Lower lobe of right lung (tissue), 2 donors: ENCODE results near the gene CERS2. TPM values are rescaled to one million over a fixed set of nuclear protein-coding genes. Genes with fewer than 3 reads are reported as not detected.

Source experiments
- ATAC-seq, 2 donors: fragments of 200-7000 bp; cut with Tn5 transposase; one replicate each; pipeline ENCODE4 v1.9.1; 2020 to 2022; ENCODE audit warnings: mild to moderate bottlenecking in 2 of 2, moderate library complexity in 2 of 2
- DNase-seq: peaks from one replicate; pipeline ENCODE4 v3.0.0-alpha.2; 2020
- H3K27ac ChIP-seq: fragments of 200-600 bp; one replicate; pipeline ENCODE4 v1.8.0; 2022
- H3K27me3 ChIP-seq: fragments of 200-600 bp; one replicate; pipeline ENCODE4 v1.8.0; 2022; ENCODE audit warnings: low read depth
- H3K36me3 ChIP-seq: fragments of 200-600 bp; one replicate; pipeline ENCODE4 v1.8.0; 2022; ENCODE audit warnings: mild to moderate bottlenecking
- H3K4me1 ChIP-seq: fragments of 200-600 bp; one replicate; pipeline ENCODE4 v1.8.0; 2022
- H3K4me3 ChIP-seq: fragments of 200-600 bp; one replicate; pipeline ENCODE4 v1.8.0; 2022; ENCODE audit warnings: mild to moderate bottlenecking
- H3K9me3 ChIP-seq: fragments of 200-600 bp; one replicate; pipeline ENCODE4 v1.8.0; 2022
- intact Hi-C: fragments of 100-400 bp; cut with DNase I; formaldehyde crosslinking; loops from one replicate; pipeline ENCODE4 v1.11.0; 2022
- total RNA-seq: library from RNA; stranded (reverse); fragmentation: NEBNext Ultra II Directional; extraction: Animal tissue kit (Norgen Biotek cat#: 25700); gene quantifications from one replicate; pipeline ENCODE4 v1.2.1, GENCODE V29; 2021
- TF ChIP-seq, protein P1 (sequence below): fragments of 200-600 bp; IDR thresholded peaks from one replicate; pipeline ENCODE4 v1.8.0; 2022; ENCODE audit warnings: antibody characterized with exemption, mild to moderate bottlenecking
- donor health status: DM: no; HTN: yes; CAD: no; lungs with severe emphysema.

The CERS2 gene
- total RNA-seq, 1 donor from 2014 or later: 297 TPM

DNA sequence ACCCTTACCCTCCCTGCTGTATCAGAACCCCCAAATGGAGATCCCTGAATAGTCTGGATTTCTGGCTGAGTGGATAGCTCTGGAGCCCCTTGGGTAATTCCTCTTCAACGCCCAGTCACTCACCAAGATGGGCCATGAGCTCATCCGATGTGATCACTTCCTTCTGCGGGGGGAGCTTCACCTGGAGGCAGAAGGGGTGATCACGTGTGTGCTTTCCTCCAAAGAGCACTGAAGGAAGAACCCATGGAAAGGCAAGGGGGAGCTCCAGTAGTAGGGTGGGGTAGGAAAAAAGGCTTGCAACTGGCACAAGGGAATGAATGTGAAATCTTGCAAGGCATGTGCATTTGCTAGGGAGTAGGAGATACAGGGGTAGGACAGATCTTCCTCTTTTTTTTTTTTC is 27.0 kb upstream of the CERS2 start:
- TF ChIP-seq, protein P1, sequence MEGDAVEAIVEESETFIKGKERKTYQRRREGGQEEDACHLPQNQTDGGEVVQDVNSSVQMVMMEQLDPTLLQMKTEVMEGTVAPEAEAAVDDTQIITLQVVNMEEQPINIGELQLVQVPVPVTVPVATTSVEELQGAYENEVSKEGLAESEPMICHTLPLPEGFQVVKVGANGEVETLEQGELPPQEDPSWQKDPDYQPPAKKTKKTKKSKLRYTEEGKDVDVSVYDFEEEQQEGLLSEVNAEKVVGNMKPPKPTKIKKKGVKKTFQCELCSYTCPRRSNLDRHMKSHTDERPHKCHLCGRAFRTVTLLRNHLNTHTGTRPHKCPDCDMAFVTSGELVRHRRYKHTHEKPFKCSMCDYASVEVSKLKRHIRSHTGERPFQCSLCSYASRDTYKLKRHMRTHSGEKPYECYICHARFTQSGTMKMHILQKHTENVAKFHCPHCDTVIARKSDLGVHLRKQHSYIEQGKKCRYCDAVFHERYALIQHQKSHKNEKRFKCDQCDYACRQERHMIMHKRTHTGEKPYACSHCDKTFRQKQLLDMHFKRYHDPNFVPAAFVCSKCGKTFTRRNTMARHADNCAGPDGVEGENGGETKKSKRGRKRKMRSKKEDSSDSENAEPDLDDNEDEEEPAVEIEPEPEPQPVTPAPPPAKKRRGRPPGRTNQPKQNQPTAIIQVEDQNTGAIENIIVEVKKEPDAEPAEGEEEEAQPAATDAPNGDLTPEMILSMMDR: no peak
- DNase-seq (no peak), ATAC-seq (no peak)
- Histone ChIP-seq H3K27ac (peak overlapping the region; percentile 39), H3K9me3 (no peaks in the 10 kb centered on the region), H3K4me1 (peaks cover 45% of the 10 kb centered on the region), H3K36me3 (peaks cover 59% of the 10 kb centered on the region), H3K4me3 (no peak overlapping the region), H3K27me3 (no peaks in the 10 kb centered on the region)
- intact Hi-C loops: no loop called here

DNA sequence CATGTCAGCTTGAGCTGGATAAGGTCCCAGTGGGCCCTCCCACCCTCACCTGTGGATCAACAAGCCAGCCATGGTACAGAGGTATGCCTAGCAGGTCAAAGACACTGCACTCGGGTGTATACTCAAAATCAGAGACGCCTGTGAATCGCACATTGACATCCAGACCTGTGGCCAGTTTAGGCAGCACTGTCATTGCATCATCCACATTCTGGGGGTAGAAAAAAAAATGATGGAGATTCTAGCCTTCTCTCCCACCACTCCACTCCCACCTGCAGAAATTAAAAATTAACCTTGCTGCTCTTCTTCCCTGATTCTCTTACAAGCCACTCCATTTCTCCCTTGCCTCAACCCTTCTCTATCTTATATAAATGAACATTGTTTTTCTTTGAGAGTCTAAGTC is 25.8 kb upstream of the CERS2 start:
- no peak overlapping the region for H3K4me3 ChIP-seq
- no peak for ATAC-seq
- DNase-seq: no peak
- peaks cover 54% of the 10 kb centered on the region for H3K4me1 ChIP-seq
- no peak overlapping the region for H3K27ac ChIP-seq
- H3K9me3 ChIP-seq: no peaks in the 10 kb centered on the region
- no peaks in the 10 kb centered on the region for H3K27me3 ChIP-seq
- TF ChIP-seq, protein P1: no peak
- intact Hi-C loops: no loop called here
- peaks cover 61% of the 10 kb centered on the region for H3K36me3 ChIP-seq

DNA sequence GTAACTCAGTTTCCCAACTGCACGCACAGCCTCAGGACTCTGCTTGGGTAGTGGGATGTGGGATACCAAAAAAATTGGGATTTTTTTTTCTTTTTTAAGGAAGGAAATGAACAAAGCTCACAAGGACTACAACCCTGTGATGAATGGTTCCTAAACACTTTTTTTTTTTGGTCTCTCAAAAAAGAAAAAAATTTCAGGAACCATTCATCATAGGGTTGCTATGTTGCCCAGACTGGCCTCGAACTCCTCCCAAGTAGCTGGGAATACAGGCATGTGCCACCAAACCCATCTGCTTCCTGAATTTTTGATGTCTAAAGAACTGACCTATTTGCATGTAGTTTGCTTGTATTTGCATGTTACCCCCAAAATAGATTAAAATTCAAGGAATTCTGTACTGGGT is 25.3 kb upstream of the CERS2 start:
- TF ChIP-seq, protein P1: no peak
- peaks cover 61% of the 10 kb centered on the region for H3K36me3 ChIP-seq
- no peaks in the 10 kb centered on the region for H3K9me3 ChIP-seq
- intact Hi-C loops: no loop called here
- DNase-seq (no peak), ATAC-seq (no peak)
- H3K27me3 ChIP-seq: no peaks in the 10 kb centered on the region
- H3K27ac ChIP-seq: no peak overlapping the region
- H3K4me1 ChIP-seq: peaks cover 51% of the 10 kb centered on the region
- H3K4me3 ChIP-seq: no peak overlapping the region

DNA sequence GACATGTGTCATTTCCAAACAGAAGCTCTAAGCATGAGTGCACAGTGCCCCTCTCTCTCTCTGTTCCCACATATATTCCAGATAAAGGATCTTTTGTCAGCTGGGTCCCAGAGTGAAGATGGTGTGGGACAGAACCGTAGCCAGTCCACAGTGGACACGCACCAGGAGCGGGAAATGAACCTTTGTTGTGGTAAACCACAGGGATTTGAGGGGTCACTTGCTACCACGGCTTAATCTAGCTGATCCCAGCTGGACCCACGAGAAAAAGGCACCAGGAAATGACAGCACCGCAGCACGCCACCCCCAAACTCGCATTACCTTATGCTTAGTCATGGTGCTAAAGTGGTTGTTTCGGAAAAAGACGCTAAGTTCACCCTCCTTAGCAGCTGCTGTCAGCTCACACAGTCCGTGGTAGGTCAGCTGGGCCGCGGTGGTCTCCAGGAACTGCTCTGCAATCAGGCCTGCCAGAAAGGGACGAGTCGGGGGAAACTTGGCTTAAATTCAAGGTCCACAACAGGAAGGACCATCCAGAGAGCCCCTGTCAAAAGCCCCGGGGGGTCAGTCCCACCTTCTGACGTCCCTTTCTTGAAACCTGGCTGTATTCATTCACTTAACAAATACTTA is 24.5 kb upstream of the CERS2 start:
- Histone ChIP-seq H3K9me3 (no peaks in the 10 kb centered on the region), H3K27me3 (no peaks in the 10 kb centered on the region), H3K27ac (no peak overlapping the region), H3K4me1 (peaks cover 44% of the 10 kb centered on the region), H3K36me3 (peaks cover 61% of the 10 kb centered on the region), H3K4me3 (no peak overlapping the region)
- DNase-seq: no peak
- TF ChIP-seq, protein P1: no peak
- intact Hi-C loops: no loop called here
- ATAC-seq: no peak

DNA sequence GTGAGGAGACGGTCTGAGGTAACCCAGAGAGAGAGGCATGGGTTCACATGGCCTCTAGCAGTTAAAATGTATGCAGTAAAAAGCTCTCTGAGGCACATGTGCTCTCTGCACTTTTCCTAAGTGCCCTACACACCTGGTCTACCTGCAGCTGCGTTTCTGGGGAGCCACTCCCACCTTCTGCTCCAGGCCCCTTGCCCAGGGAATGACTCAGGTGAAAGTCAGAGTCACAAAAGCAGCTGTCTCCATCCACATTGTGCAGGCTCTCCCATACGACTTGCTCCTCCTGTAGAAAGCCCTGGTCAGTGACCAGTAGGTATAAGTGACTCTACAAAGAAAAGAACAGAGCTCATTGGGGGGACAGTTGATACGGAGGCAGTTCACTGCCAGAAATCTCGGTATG is 23.3 kb upstream of the CERS2 start:
- no peak for DNase-seq

More for the DNA sequence above, 23.3 kb upstream of the CERS2 start:
- intact Hi-C loops: no loop called here
- TF ChIP-seq, protein P1: no peak
- H3K4me1 ChIP-seq: peaks cover 32% of the 10 kb centered on the region
- peaks cover 61% of the 10 kb centered on the region for H3K36me3 ChIP-seq
- H3K9me3 ChIP-seq: no peaks in the 10 kb centered on the region
- no peak for ATAC-seq
- H3K27ac ChIP-seq: no peak overlapping the region
- no peak overlapping the region for H3K4me3 ChIP-seq
- no peaks in the 10 kb centered on the region for H3K27me3 ChIP-seq
